ENCODE measurements around the gene NCAM2. TPM values are rescaled to one million over a fixed set of nuclear protein-coding genes. Genes with fewer than 3 reads are reported as not detected.

NCAM2 gene
- total RNA-seq, 1 donor from 2014 or later = under 0.01 TPM

DNA sequence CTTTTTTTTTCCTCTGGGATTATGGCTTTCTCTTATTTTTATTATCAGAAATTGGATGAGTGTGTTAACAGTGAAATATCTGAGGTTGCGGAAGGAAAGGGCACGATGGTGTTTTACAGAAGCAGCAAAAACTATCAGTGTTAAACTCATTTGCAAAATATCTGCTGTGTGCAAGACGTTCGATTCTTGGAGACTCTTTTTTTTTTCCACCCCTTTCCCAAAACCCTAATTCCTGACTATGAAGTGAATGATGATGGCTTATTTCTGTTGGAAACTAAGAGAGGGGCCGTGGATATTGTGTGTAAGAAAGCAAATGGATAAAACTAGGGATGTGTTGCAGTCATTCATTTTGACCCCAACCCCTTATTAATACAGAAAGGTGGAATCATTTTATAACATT, 677 bp downstream of the NCAM2 start:
- H3K27me3 ChIP-seq (ENCODE audit: control insufficient read depth, insufficient read depth, low read length) = peaks cover 14% of the 10 kb centered on the region
- H3K4me3 ChIP-seq (ENCODE audit: low read depth, low read length) = no peak overlapping the region
- TF ChIP-seq CTCF (IDR thresholded peaks at IDR 0.05; ENCODE audit: insufficient read depth, low read length, poor library complexity, severe bottlenecking) = no peak
- DNase-seq (ENCODE audit: low read depth) = no peak
- no peaks in the 10 kb centered on the region for H3K36me3 ChIP-seq (ENCODE audit: control insufficient read depth, insufficient read depth, low read length)

GRCh38 chr21:20999659-21000058, 1.4 kb downstream of the NCAM2 start:
- DNase-seq (ENCODE audit: low read depth) = no peak
- Histone ChIP-seq H3K27me3 (ENCODE audit: control insufficient read depth, insufficient read depth, low read length) (peaks cover 14% of the 10 kb centered on the region), H3K4me3 (ENCODE audit: low read depth, low read length) (no peak overlapping the region), H3K36me3 (ENCODE audit: control insufficient read depth, insufficient read depth, low read length) (no peaks in the 10 kb centered on the region)
- peak; percentile 73 for TF ChIP-seq CTCF (IDR thresholded peaks at IDR 0.05; ENCODE audit: insufficient read depth, low read length, poor library complexity, severe bottlenecking)

- H3K27me3 ChIP-seq (ENCODE audit: control insufficient read depth, insufficient read depth, low read length) = peaks cover 14% of the 10 kb centered on the region
- DNase-seq (ENCODE audit: low read depth) = no peak
- H3K36me3 ChIP-seq (ENCODE audit: control insufficient read depth, insufficient read depth, low read length) = no peaks in the 10 kb centered on the region
- no peak overlapping the region for H3K4me3 ChIP-seq (ENCODE audit: low read depth, low read length)
- TF ChIP-seq CTCF (IDR thresholded peaks at IDR 0.05; ENCODE audit: insufficient read depth, low read length, poor library complexity, severe bottlenecking) = no peak
These were observed 2.5 kb downstream of the NCAM2 start for GRCh38 chr21:21000591-21001175.

DNA sequence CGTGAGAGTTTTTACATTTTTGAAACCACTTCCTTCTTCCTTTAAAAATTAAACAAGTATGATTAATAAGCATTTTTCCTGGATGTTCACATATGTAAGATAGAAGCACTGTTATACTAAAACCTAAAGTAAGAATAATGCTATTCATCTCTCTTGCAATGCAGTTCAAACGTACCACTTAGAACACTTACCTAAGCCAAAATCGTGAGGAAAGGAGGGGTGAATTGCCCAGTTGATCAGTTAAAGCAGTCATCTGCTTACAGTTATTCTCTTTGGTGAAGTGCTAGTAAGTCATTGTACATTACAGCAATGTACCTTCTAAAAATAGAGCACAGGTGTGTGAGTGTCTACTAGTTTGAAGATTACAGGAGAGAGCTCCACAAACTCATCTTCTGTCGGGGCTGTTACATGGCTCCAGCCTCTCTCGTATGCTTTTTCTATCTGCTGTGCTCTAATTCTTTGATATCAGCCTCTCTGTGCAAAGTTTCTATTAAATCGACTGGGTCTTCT, 3.4 kb downstream of the NCAM2 start:
- no peak for DNase-seq (ENCODE audit: low read depth)
- no peaks in the 10 kb centered on the region for H3K36me3 ChIP-seq (ENCODE audit: control insufficient read depth, insufficient read depth, low read length)
- no peak for TF ChIP-seq CTCF (IDR thresholded peaks at IDR 0.05; ENCODE audit: insufficient read depth, low read length, poor library complexity, severe bottlenecking)
- no peak overlapping the region for H3K4me3 ChIP-seq (ENCODE audit: low read depth, low read length)
- peaks cover 14% of the 10 kb centered on the region for H3K27me3 ChIP-seq (ENCODE audit: control insufficient read depth, insufficient read depth, low read length)

GRCh38 chr21:21002153-21002552, 3.9 kb downstream of the NCAM2 start:
- no peak for DNase-seq (ENCODE audit: low read depth)
- H3K27me3 ChIP-seq (ENCODE audit: control insufficient read depth, insufficient read depth, low read length) = peaks cover 11% of the 10 kb centered on the region
- no peak overlapping the region for H3K4me3 ChIP-seq (ENCODE audit: low read depth, low read length)
- no peak for TF ChIP-seq CTCF (IDR thresholded peaks at IDR 0.05; ENCODE audit: insufficient read depth, low read length, poor library complexity, severe bottlenecking)
- no peaks in the 10 kb centered on the region for H3K36me3 ChIP-seq (ENCODE audit: control insufficient read depth, insufficient read depth, low read length)

DNA sequence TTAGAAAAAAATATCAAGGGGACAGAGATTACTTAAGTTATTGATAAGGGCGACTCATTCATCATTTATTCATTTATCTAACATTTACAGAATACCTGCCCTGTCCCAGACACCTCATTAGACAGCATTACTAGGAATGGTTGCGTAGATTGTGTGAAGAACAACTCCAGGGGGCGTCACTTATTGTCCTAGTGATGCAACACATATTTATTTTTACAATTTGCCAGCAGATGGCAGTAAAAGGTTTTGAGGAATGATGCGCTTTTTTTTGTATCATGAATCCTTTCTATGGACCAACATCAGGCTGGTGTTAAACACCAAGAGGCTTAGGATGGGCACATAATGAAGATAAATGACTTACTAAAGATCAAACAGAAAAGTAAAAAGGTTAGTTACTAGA, 5.5 kb downstream of the NCAM2 start:
- Histone ChIP-seq H3K27me3 (ENCODE audit: control insufficient read depth, insufficient read depth, low read length) (no peaks in the 10 kb centered on the region), H3K36me3 (ENCODE audit: control insufficient read depth, insufficient read depth, low read length) (no peaks in the 10 kb centered on the region), H3K4me3 (ENCODE audit: low read depth, low read length) (no peak overlapping the region)
- peak; percentile 34 for TF ChIP-seq CTCF (IDR thresholded peaks at IDR 0.05; ENCODE audit: insufficient read depth, low read length, poor library complexity, severe bottlenecking)
- DNase-seq (ENCODE audit: low read depth) = no peak

Measured in kidney epithelial cell (primary cell).